Adrenal gland (tissue), 5 donors: ENCODE results near the gene KCNK17.

ENCODE experiments used
- CTCF ChIP-seq, 6 experiments: fragments of 450-650 bp in 4 of 6; fragments of 200-600 bp in 2 of 6; sonication (generic) in 1 of 6; IDR thresholded peaks; 1 replicate in 5 of 6; 2 replicates in 1 of 6; pipeline versions ENCODE4 v1.5.1 to v1.8.0; 2016 to 2021; ENCODE audit warnings: antibody characterized with exemption in 6 of 6, mild to moderate bottlenecking in 2 of 6, moderate library complexity in 1 of 6
- POLR2A ChIP-seq, 2 donors: fragments of 450-650 bp; IDR thresholded peaks; one replicate each; pipeline ENCODE4 v1.6.1; 2017; ENCODE audit warnings: antibody characterized with exemption in 2 of 2, mild to moderate bottlenecking in 2 of 2, moderate library complexity in 1 of 2
- donor health status: DM: no; HTN: no; CAD: no.

- TF ChIP-seq CTCF (IDR thresholded peaks at IDR 0.05) (no peak), POLR2A (IDR thresholded peaks at IDR 0.05) (no peak)
Measured at GRCh38 chr6:39339096-39339867, 25.1 kb upstream of the KCNK17 start.
